ENCODE results near the gene KLF15. TPM values are rescaled to one million over a fixed set of nuclear protein-coding genes. Genes with fewer than 3 reads are reported as not detected.

KLF15 gene
- total RNA-seq, 1 experiment from 2014 or later: 0.26 TPM

DNA sequence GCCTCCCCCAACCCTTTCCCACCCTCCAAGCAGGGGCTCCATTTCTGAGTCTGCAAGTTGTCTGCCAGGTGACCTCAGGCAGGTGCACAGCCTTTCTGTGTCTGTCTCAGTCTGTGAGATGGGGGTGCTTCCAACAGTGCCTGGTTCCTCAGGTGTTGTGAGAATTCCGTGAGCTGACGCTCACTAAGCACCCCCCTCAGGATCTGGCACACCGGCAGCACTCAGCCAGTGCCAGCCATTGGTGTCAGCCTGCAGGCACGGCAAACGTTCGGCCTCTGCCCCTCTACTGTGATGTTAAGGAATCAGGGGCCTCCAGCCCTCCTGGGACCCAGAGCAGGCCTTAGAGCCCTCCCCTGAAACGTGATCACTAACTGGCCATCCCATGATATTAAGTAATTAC, 2.4 kb downstream of the KLF15 start:
- Histone ChIP-seq H3K36me3 (no peaks in the 10 kb centered on the region), H3K27me3 (peaks cover 18% of the 10 kb centered on the region), H3K9me3 (no peaks in the 10 kb centered on the region), H3K4me3 (no peak overlapping the region)
- DNase-seq: no peak

DNA sequence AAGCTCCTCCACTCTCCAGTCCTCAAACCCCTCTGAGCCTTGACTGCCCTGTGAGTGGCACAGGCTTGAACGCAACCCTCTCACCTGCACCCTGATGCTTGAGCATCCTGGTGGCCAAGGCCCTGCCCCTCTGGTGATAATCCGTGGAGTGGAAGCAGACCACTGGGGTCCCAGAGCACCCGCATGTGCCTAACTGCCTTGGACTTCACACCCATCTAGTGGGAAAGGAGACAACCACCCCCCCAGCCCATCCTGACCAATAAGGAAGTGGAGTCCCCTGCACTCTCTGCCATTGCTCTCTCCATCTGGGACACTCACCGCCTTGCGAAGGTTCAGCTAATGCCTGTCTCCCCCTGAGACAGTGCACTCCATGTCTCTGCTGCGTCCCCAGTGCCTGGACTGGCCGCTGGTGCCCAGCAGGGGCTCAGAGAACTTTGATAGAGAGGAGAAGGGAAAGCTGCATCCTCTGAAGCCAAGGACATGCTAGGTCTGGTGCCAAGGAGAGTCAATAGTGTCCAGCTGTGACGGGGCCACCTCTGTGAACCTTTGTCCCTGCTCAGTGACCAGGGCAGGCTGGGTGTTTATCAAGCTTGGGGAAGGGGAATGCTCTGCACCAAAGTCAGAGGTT, 3.4 kb downstream of the KLF15 start:
- Histone ChIP-seq H3K4me3 (no peak overlapping the region), H3K27me3 (peaks cover 13% of the 10 kb centered on the region), H3K36me3 (no peaks in the 10 kb centered on the region), H3K9me3 (no peaks in the 10 kb centered on the region)
- DNase-seq: no peak

DNA sequence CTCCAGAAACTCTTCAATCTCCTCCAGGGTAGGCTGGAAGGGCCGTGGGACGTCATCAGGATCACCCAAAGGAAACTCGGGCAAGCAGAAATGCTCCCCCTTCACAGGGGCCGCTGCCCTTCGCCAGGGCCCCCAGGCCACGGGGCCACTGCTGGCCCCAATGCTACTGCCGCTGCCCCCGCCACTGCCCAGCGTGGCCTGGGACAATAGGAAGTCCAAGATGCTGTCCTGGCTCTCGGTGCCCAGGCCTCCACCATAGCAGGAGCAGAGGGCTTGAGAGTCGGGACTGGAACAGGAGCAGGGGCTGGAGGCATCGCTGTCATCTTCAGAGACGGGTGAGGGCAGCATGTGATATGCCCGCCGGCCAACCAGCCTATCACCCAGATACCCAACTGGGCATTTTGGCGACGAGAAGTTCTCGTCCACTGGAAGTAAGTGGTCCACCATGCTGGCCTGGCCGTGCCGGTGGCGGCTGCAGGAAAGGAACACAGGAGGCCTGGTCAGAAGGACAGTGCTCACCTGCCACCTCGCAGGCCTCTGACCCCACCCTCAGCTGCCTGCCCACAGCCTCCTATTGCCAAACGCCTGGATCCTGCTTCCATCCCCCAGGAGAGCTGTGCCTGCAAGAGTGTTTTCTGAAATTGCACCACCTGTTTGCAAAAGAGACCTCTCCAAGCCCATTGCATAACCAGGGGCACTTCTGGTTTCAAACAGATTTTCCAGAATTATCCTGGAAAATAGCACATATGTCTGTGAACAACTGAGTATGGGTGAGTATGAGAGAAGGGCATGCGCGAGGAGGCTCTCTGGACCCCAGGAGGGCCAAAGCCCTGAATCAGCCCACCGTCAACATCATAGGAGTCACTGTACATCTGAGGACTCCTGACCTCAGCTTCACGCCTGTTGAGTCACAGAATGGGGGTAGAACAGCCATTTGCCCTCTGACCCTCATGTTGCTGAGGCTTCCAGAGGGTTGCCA, 4.4 kb downstream of the KLF15 start:
- no peaks in the 10 kb centered on the region for H3K9me3 ChIP-seq
- no peaks in the 10 kb centered on the region for H3K36me3 ChIP-seq
- no peak for DNase-seq
- no peak overlapping the region for H3K4me3 ChIP-seq
- H3K27me3 ChIP-seq: peaks cover 3% of the 10 kb centered on the region

GRCh38 chr3:126351771-126352475, 5.3 kb downstream of the KLF15 start:
- no peaks in the 10 kb centered on the region for H3K36me3 ChIP-seq
- no peaks in the 10 kb centered on the region for H3K9me3 ChIP-seq
- no peak overlapping the region for H3K4me3 ChIP-seq
- no peak for DNase-seq
- H3K27me3 ChIP-seq: no peaks in the 10 kb centered on the region; the same call in 1 of the 2 replicates

DNA sequence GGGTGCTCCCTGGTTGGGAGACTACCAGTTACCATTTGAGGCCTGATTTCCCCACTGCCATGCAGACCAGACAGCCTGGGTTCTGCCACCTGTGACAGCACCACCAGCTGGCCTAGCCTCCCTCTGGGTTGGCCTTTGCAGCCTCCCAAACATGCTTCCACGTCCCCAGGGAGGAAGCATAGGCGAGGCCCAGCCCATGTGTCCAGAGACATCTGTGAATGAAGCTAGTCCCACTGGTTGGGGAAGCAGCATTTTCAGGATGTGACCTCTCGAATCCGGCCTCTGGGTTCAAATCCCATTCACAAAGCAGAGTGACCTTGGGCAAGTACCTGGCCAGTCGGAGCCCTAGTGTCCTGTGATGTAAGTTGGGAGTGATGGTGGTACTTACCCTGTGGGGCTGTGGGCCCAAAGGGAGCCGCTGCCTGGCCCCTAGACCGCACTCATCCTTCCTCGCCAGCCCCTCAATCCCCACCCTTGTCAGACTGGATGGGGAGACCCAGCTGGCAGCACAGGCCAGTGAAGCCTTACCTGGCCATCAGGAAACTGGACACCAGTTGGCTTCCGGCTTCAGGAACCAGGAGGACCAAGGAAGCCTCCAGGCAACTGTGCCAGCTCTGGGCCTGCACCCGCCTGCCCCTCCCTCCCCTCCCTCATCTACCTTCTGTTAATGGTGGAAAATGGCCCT, 6.0 kb downstream of the KLF15 start:
- H3K9me3 ChIP-seq: no peaks in the 10 kb centered on the region
- DNase-seq: no peak
- H3K4me3 ChIP-seq: no peak overlapping the region

DNA sequence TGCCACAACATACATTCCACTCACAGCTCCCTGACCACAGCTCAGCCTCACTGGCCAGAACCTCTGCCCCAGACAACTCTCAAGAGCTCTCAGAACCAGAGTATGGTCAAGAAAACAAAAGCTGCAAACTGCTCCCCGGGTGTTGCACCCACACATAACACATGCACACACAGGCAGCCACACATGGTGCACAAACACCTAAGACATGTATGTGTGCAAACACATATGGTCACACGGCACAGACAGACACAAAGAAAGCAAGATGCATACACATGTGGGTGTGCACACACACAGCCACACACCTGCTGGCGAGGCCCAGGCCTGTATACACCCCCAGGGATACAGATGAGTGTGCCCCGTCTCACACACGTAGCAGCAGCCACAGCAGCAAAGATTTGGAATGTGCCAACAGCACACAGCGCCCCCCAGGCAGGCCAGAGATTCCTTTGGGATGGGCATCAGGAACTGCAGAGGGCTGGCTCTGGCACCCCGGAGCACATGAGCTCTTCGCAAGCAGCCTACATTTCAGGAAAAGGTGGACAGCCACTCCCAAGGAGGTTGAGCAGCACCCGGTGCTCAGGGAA, 6.6 kb downstream of the KLF15 start:
- Histone ChIP-seq H3K4me3 (no peak overlapping the region), H3K36me3 (no peaks in the 10 kb centered on the region), H3K27me3 (no peaks in the 10 kb centered on the region), H3K9me3 (no peaks in the 10 kb centered on the region)
- no peak for DNase-seq

More for the DNA sequence above, 6.0 kb downstream of the KLF15 start:
- H3K27me3 ChIP-seq: no peaks in the 10 kb centered on the region; the same call in 1 of the 2 replicates
- H3K36me3 ChIP-seq: no peaks in the 10 kb centered on the region

DNA sequence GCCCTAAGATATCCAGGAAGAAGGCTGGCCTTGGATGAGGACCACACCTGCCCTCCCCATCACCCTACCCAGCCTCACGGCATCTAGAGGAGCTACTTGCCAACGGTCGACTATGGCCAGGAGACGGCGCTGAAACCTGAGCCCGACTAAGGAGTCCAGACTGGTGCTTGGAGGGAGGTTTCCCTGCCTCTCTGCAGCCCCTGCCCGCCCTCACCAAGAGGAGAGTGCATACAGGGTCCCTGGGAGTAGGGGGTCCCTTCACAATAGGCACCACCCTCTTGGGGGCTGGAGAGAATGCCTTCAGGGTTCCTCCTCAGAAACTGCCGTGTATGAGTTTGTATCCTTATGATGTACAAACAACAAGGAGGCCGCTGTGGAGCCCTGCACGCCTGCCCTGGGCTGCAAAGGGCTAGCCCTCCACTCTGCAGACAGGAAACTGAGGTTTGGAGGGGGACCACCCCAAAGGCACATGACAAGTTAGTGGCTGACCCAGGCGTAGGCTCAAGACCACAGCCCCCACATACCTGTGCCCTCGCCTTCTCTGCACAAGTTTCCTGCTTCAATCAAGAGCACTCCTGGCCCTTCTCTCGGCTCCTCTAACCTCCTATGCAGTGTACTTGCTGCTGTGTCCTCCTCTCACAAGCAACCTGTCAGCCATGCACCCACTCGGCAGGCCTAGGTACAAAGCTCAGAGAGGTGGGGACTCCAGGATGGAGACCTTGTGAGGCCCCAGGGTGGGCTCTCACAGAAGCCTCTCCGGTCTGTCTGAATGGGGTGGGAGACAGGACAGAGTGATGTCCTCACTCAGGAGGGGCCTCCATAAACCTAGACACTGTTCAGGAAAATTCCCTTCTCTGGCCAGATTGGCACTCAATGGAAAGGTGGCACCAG, 7.4 kb downstream of the KLF15 start:
- Histone ChIP-seq H3K9me3 (no peaks in the 10 kb centered on the region), H3K36me3 (no peaks in the 10 kb centered on the region), H3K27me3 (no peaks in the 10 kb centered on the region), H3K4me3 (no peak overlapping the region)
- DNase-seq: no peak

DNA sequence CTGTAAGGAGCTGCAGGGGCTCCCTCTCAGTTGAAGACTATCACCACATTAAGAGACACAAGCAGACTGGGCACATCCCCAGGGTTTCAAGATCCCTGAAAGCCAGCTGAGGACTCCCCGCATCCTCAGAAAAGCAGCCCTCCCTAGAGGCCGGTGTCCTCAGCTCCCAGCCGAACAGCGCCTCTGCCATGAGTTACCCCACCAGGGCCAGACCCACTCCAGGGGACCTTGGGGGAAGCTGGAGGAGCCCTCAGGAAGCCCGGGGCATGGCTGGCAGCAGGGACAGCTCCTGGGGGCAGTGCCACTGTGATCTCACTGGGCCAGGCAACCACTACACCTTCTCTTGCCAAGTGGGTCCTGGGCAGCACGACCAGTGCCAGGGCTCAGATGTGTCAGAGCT, 8.1 kb downstream of the KLF15 start:
- Histone ChIP-seq H3K4me3 (no peak overlapping the region), H3K9me3 (no peaks in the 10 kb centered on the region), H3K36me3 (no peaks in the 10 kb centered on the region), H3K27me3 (no peaks in the 10 kb centered on the region)
- no peak for DNase-seq

- no peaks in the 10 kb centered on the region for H3K9me3 ChIP-seq
- DNase-seq: no peak
- H3K4me3 ChIP-seq: no peak overlapping the region
- no peaks in the 10 kb centered on the region for H3K36me3 ChIP-seq
- no peaks in the 10 kb centered on the region for H3K27me3 ChIP-seq
Measured at GRCh38 chr3:126348308-126348920, 8.8 kb downstream of the KLF15 start.

DNA sequence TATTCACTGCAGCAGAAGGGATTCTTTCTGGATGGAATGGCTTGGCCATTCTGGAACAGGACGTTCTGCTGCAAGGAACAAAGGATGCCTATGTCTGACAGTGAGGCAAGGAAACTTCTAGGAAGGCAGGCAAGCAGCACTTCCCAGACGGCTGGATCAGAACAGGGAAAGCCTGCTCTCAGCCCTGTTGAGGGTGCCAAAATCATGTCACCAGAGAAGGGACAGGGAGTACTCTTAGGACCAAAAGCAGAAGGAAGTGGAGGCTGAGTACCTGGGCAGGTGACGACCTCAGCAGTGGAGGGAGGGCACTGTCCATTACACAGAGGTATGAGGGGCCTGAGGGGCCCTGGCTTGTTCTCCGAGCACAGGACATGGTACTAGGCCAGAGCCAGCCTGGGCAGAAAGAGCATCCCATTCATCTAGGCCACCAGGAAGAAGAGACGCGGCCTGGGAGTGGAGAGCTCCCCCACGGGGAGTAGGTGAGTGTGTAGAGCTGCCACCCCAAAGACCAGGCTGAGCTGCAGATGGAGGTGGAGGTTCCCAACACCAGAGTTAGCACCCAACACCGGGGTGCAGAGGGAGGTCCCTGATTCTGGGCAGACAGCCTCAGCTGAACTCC, 9.6 kb downstream of the KLF15 start:
- no peaks in the 10 kb centered on the region for H3K9me3 ChIP-seq
- no peak overlapping the region for H3K4me3 ChIP-seq
- no peaks in the 10 kb centered on the region for H3K36me3 ChIP-seq
- DNase-seq: no peak
- H3K27me3 ChIP-seq: no peaks in the 10 kb centered on the region

- no peak for DNase-seq
- Histone ChIP-seq H3K4me3 (no peak overlapping the region), H3K36me3 (no peaks in the 10 kb centered on the region), H3K9me3 (no peaks in the 10 kb centered on the region), H3K27me3 (no peaks in the 10 kb centered on the region)
Measured at GRCh38 chr3:126346466-126346865, 10.7 kb downstream of the KLF15 start.

DNA sequence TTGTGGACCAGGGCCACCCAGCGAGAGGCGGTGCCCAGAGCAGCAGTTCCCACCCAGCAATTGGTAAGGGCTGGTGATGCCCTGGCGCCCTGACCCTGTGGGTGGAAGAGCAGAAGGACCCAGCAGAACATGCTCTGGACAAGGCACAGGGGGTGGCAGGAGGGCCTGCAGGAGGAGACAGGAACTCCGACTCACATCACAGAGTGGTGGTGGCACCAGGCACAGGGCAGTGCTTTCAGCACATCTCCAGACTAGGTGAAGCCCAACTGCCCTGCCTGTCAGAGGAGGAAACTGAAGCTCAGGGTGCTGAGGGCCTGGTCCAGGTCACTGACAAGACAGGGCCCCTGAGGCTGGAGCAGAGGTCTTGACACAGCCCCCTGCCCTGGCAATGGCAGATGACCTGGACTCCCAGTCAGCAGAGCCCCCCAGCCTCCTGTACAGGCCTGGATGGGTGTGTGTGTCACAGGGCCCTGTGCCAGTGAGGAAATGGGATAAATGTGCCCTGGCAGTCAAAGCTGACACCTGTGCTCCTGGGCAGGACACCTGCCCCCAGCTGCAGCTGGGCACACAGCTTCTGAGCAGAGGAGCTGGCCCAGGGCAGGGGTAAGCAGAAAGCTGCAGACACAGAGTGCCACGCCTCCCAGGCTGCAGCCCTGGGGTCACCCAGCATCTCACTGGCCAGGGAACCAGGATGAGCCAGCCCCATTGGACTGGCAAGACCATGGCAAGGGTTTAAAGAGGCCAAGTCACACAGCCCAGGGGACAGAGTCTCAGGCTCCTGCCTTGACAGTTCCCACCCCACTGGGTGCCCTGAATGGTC, 11.4 kb downstream of the KLF15 start:
- no peaks in the 10 kb centered on the region for H3K27me3 ChIP-seq
- no peaks in the 10 kb centered on the region for H3K9me3 ChIP-seq
- DNase-seq: no peak
- H3K4me3 ChIP-seq: no peak overlapping the region
- no peaks in the 10 kb centered on the region for H3K36me3 ChIP-seq

DNA sequence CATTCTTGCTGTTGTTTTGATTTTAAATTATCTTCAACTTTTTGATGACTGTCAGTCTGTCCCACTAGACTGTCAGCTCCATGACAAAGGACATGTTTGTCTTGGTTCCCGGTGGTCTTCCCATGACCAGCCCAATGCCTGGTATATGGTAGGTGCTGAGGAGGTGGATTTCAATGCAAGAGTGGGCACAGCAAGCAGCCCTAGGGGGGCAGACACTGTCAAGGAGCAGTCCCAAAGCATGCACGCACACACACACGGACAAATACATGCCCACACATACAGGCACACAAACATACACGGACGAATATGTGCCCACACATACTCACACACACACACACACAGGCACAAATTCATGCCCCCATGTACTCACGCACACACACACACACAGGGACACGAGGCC, 12.0 kb downstream of the KLF15 start:
- Histone ChIP-seq H3K27me3 (no peaks in the 10 kb centered on the region), H3K9me3 (no peaks in the 10 kb centered on the region; the same call in 1 of the 2 replicates), H3K4me3 (no peak overlapping the region), H3K36me3 (no peaks in the 10 kb centered on the region)
- no peak for DNase-seq

DNA sequence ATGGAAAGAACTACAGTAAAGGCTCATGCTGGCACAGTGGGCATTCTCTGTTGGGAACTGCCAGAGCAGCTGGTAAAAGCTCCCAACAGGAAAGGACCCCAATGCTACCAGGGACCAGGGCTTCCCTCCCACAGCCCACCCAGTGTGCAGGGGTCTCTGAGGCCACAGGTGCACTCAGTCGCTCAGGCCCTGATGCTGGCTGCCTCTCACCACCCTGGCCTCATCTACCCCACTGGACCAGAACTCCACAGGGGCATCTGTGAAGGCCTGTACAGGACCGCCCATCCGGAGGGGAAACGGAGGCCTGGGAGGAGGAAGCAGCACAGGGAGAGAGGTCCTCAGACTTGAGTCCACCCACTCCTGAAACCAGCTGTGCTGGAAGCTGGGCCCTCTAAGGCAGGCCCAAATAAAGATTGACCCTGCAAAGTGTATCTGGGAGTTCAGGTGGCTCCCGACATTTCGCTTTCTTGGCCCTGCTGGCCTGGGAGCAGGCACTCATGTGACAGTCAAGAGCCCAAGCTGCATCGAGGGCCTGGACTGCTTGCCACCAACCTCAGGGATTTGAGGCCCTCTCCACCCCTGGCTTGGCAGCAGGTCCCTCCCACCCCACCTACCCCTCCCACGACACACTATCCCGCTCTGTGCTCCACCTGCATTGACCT, 12.7 kb downstream of the KLF15 start:
- Histone ChIP-seq H3K36me3 (no peaks in the 10 kb centered on the region), H3K27me3 (no peaks in the 10 kb centered on the region), H3K4me3 (no peak overlapping the region), H3K9me3 (no peaks in the 10 kb centered on the region; the same call in 1 of the 2 replicates)
- DNase-seq: no peak
